ENCODE measurements around the gene PTPRM.
A peak's percentile ranks its signal among the peaks of the same experiment; 100 is the strongest.

Gene PTPRM

GRCh38 chr18:7772510-7772888, 205.4 kb downstream of the PTPRM start:
- H3K27me3 ChIP-seq (ENCODE audit: control insufficient read depth in 1 of 2, insufficient read depth in 1 of 2, low read length in 2 of 2): no peaks in the 10 kb centered on the region
- H3K4me1 ChIP-seq (ENCODE audit: control insufficient read depth, insufficient read depth, low read depth, low read length): peaks cover 4% of the 10 kb centered on the region
- H3K14ac ChIP-seq (ENCODE audit: low read length in 2 of 2): no peak overlapping the region
- H2AFZ ChIP-seq (ENCODE audit: low read depth, low read length): no peak overlapping the region
- H3K4me3 ChIP-seq (ENCODE audit: insufficient read depth in 1 of 2, low read depth in 1 of 2, low read length in 2 of 2): no peak overlapping the region
- H4K8ac ChIP-seq (ENCODE audit: low read length): no peak overlapping the region
- H3K9me3 ChIP-seq (ENCODE audit: control insufficient read depth, low read length): no peaks in the 10 kb centered on the region
- H2BK15ac ChIP-seq (ENCODE audit: low read depth, poor library complexity, severe bottlenecking): no peak overlapping the region
- no peak overlapping the region for H3K4me2 ChIP-seq (ENCODE audit: low read length, poor library complexity, severe bottlenecking)
- H3K9ac ChIP-seq (ENCODE audit: low read length): no peak overlapping the region
- H2BK5ac ChIP-seq (ENCODE audit: low read depth, low read length, poor library complexity, severe bottlenecking): no peak overlapping the region
- no peak overlapping the region for H2BK12ac ChIP-seq (ENCODE audit: low read length in 2 of 2)
- H3K4ac ChIP-seq (ENCODE audit: low read depth in 1 of 2, low read length in 2 of 2): no peak overlapping the region
- H3K79me1 ChIP-seq (replicated peaks; ENCODE audit: low read length, poor library complexity, severe bottlenecking): peaks cover 21% of the 10 kb centered on the region
- peaks cover 2 to 4% of the 10 kb centered on the region in 2 experiments for H3K36me3 ChIP-seq (ENCODE audit: control insufficient read depth in 1 of 2, insufficient read depth in 2 of 2, low read depth in 1 of 2, low read length in 2 of 2)
- no peak for DNase-seq
- H3K18ac ChIP-seq (ENCODE audit: low read depth in 1 of 2, low read length in 2 of 2): no peak overlapping the region
- H2BK120ac ChIP-seq (ENCODE audit: low read depth, low read length): no peak overlapping the region
- H3K27ac ChIP-seq (ENCODE audit: low read length, poor library complexity, severe bottlenecking): no peak overlapping the region
- H4K91ac ChIP-seq (ENCODE audit: low read length): no peak overlapping the region
- H2AK5ac ChIP-seq (ENCODE audit: low read length, severe bottlenecking): no peak overlapping the region
- H3K23ac ChIP-seq (ENCODE audit: low read length in 2 of 2): no peak overlapping the region

- H2AFZ ChIP-seq (ENCODE audit: low read depth, low read length): no peak overlapping the region
Observed at GRCh38 chr18:7772951-7773350, 205.8 kb downstream of the PTPRM start.

GRCh38 chr18:7775128-7775527, 208.0 kb downstream of the PTPRM start:
- H2BK120ac ChIP-seq (ENCODE audit: low read depth, low read length): no peak overlapping the region
- H2BK12ac ChIP-seq (ENCODE audit: low read length in 2 of 2): no peak overlapping the region
- H3K27me3 ChIP-seq (ENCODE audit: control insufficient read depth in 1 of 2, insufficient read depth in 1 of 2, low read length in 2 of 2): no peaks in the 10 kb centered on the region
- peaks cover 2% of the 10 kb centered on the region for H3K4me1 ChIP-seq (ENCODE audit: control insufficient read depth, insufficient read depth, low read depth, low read length)
- H3K9ac ChIP-seq (ENCODE audit: low read length): no peak overlapping the region
- H3K27ac ChIP-seq (ENCODE audit: low read length, poor library complexity, severe bottlenecking): no peak overlapping the region
- H2BK5ac ChIP-seq (ENCODE audit: low read depth, low read length, poor library complexity, severe bottlenecking): no peak overlapping the region
- peaks cover 18% of the 10 kb centered on the region for H3K79me1 ChIP-seq (replicated peaks; ENCODE audit: low read length, poor library complexity, severe bottlenecking)
- H2AK5ac ChIP-seq (ENCODE audit: low read length, severe bottlenecking): peak overlapping the region; percentile 23
- no peak overlapping the region for H3K4me2 ChIP-seq (ENCODE audit: low read length, poor library complexity, severe bottlenecking)
- no peak overlapping the region for H3K14ac ChIP-seq (ENCODE audit: low read length in 2 of 2)
- peaks cover 4 to 5% of the 10 kb centered on the region in 2 experiments for H3K36me3 ChIP-seq (ENCODE audit: control insufficient read depth in 1 of 2, insufficient read depth in 2 of 2, low read depth in 1 of 2, low read length in 2 of 2)
- H4K8ac ChIP-seq (ENCODE audit: low read length): no peak overlapping the region
- WGBS: 92% methylated on average over 3 of the region's 4 CpGs
- no peak overlapping the region for H3K4ac ChIP-seq (ENCODE audit: low read depth in 1 of 2, low read length in 2 of 2)
- no peak overlapping the region for H2AFZ ChIP-seq (ENCODE audit: low read depth, low read length)
- no peak for DNase-seq
- no peak overlapping the region for H3K18ac ChIP-seq (ENCODE audit: low read depth in 1 of 2, low read length in 2 of 2)
- no peaks in the 10 kb centered on the region for H3K9me3 ChIP-seq (ENCODE audit: control insufficient read depth, low read length)
- no peak overlapping the region for H2BK15ac ChIP-seq (ENCODE audit: low read depth, poor library complexity, severe bottlenecking)
- H4K91ac ChIP-seq (ENCODE audit: low read length): no peak overlapping the region
- no peak overlapping the region for H3K23ac ChIP-seq (ENCODE audit: low read length in 2 of 2)
- H3K4me3 ChIP-seq (ENCODE audit: insufficient read depth in 1 of 2, low read depth in 1 of 2, low read length in 2 of 2): no peak overlapping the region

More at GRCh38 chr18:7772951-7773350, 205.8 kb downstream of the PTPRM start:
- Histone ChIP-seq H3K79me1 (replicated peaks; ENCODE audit: low read length, poor library complexity, severe bottlenecking) (peaks cover 21% of the 10 kb centered on the region), H3K4me3 (ENCODE audit: insufficient read depth in 1 of 2, low read depth in 1 of 2, low read length in 2 of 2) (no peak overlapping the region), H3K4ac (ENCODE audit: low read depth in 1 of 2, low read length in 2 of 2) (no peak overlapping the region), H2BK15ac (ENCODE audit: low read depth, poor library complexity, severe bottlenecking) (no peak overlapping the region), H2AK5ac (ENCODE audit: low read length, severe bottlenecking) (no peak overlapping the region), H3K14ac (ENCODE audit: low read length in 2 of 2) (no peak overlapping the region), H2BK12ac (ENCODE audit: low read length in 2 of 2) (no peak overlapping the region), H3K18ac (ENCODE audit: low read depth in 1 of 2, low read length in 2 of 2) (no peak overlapping the region), H3K4me2 (ENCODE audit: low read length, poor library complexity, severe bottlenecking) (no peak overlapping the region), H3K27me3 (ENCODE audit: control insufficient read depth in 1 of 2, insufficient read depth in 1 of 2, low read length in 2 of 2) (no peaks in the 10 kb centered on the region), H4K8ac (ENCODE audit: low read length) (no peak overlapping the region), H3K4me1 (ENCODE audit: control insufficient read depth, insufficient read depth, low read depth, low read length) (peaks cover 4% of the 10 kb centered on the region), H4K91ac (ENCODE audit: low read length) (no peak overlapping the region), H3K9ac (ENCODE audit: low read length) (no peak overlapping the region), H2BK5ac (ENCODE audit: low read depth, low read length, poor library complexity, severe bottlenecking) (no peak overlapping the region), H3K9me3 (ENCODE audit: control insufficient read depth, low read length) (no peaks in the 10 kb centered on the region), H3K36me3 (ENCODE audit: control insufficient read depth in 1 of 2, insufficient read depth in 2 of 2, low read depth in 1 of 2, low read length in 2 of 2) (peaks cover 2 to 4% of the 10 kb centered on the region in 2 experiments), H2BK120ac (ENCODE audit: low read depth, low read length) (no peak overlapping the region), H3K23ac (ENCODE audit: low read length in 2 of 2) (no peak overlapping the region), H3K27ac (ENCODE audit: low read length, poor library complexity, severe bottlenecking) (no peak overlapping the region)
- 100% methylated on average over 1 of the region's 2 CpGs for WGBS
- DNase-seq: no peak

GRCh38 chr18:7775843-7776242, 208.7 kb downstream of the PTPRM start:
- H3K9me3 ChIP-seq (ENCODE audit: control insufficient read depth, low read length): no peaks in the 10 kb centered on the region
- H3K27me3 ChIP-seq (ENCODE audit: control insufficient read depth in 1 of 2, insufficient read depth in 1 of 2, low read length in 2 of 2): no peaks in the 10 kb centered on the region
- peaks cover 2% of the 10 kb centered on the region for H3K4me1 ChIP-seq (ENCODE audit: control insufficient read depth, insufficient read depth, low read depth, low read length)
- no peak overlapping the region for H2AK5ac ChIP-seq (ENCODE audit: low read length, severe bottlenecking)
- H3K18ac ChIP-seq (ENCODE audit: low read depth in 1 of 2, low read length in 2 of 2): no peak overlapping the region
- no peak overlapping the region for H2BK5ac ChIP-seq (ENCODE audit: low read depth, low read length, poor library complexity, severe bottlenecking)
- H2BK12ac ChIP-seq (ENCODE audit: low read length in 2 of 2): no peak overlapping the region
- no peak overlapping the region for H3K4ac ChIP-seq (ENCODE audit: low read depth in 1 of 2, low read length in 2 of 2)
- no peak overlapping the region for H3K27ac ChIP-seq (ENCODE audit: low read length, poor library complexity, severe bottlenecking)
- no peak overlapping the region for H2BK15ac ChIP-seq (ENCODE audit: low read depth, poor library complexity, severe bottlenecking)
- H3K4me2 ChIP-seq (ENCODE audit: low read length, poor library complexity, severe bottlenecking): no peak overlapping the region
- no peak overlapping the region for H2AFZ ChIP-seq (ENCODE audit: low read depth, low read length)
- peaks cover 25% of the 10 kb centered on the region for H3K79me1 ChIP-seq (replicated peaks; ENCODE audit: low read length, poor library complexity, severe bottlenecking)
- H3K14ac ChIP-seq (ENCODE audit: low read length in 2 of 2): no peak overlapping the region
- 97% methylated on average over 2 of the region's 2 CpGs for WGBS
- H3K36me3 ChIP-seq (ENCODE audit: control insufficient read depth in 1 of 2, insufficient read depth in 2 of 2, low read depth in 1 of 2, low read length in 2 of 2): peaks cover 4 to 5% of the 10 kb centered on the region in 2 experiments
- H4K91ac ChIP-seq (ENCODE audit: low read length): no peak overlapping the region
- no peak overlapping the region for H3K9ac ChIP-seq (ENCODE audit: low read length)
- DNase-seq: no peak
- no peak overlapping the region for H3K4me3 ChIP-seq (ENCODE audit: insufficient read depth in 1 of 2, low read depth in 1 of 2, low read length in 2 of 2)
- no peak overlapping the region for H2BK120ac ChIP-seq (ENCODE audit: low read depth, low read length)
- no peak overlapping the region for H3K23ac ChIP-seq (ENCODE audit: low read length in 2 of 2)
- no peak overlapping the region for H4K8ac ChIP-seq (ENCODE audit: low read length)

All from mesenchymal stem cell (in vitro differentiated cells and primary cell).